M059J (cell line): ENCODE measurements around the gene MGA. TPM values are rescaled to one million over a fixed set of nuclear protein-coding genes. Genes with fewer than 3 reads are reported as not detected.

Experiments
- DNase-seq: peaks from one replicate; pipeline ENCODE4 v3.0.0-alpha.2; 2012; ENCODE audit warnings: low read depth
- total RNA-seq: library from RNA; depleted of rRNA; stranded (reverse); fragments of >200 nt; shearing (Covaris generic); gene quantifications from 2 replicates; pipeline ENCODE4 v1.2.3, GENCODE V29; 2014

The MGA gene
- total RNA-seq, 1 experiment from 2014 or later = 26.7 TPM

GRCh38 chr15:41658689-41659088, 1.5 kb upstream of the MGA start:
- DNase-seq = no peak

GRCh38 chr15:41659190-41659589, 1.0 kb upstream of the MGA start:
- DNase-seq = no peak

GRCh38 chr15:41659855-41660234, 360 bp upstream of the MGA start:
- no peak for DNase-seq

GRCh38 chr15:41661078-41661517, 893 bp downstream of the MGA start:
- DNase-seq = no peak

GRCh38 chr15:41661518-41662225, 1.5 kb downstream of the MGA start:
- DNase-seq = peak; percentile 89

- DNase-seq = peak; percentile 18
These were observed 6.2 kb downstream of the MGA start for GRCh38 chr15:41666353-41666920.

- no peak for DNase-seq
These were observed 9.5 kb downstream of the MGA start for GRCh38 chr15:41669701-41670100.

GRCh38 chr15:41671656-41672648, 11.7 kb downstream of the MGA start:
- peak; percentile 70 for DNase-seq

- DNase-seq = no peak
These were observed 15.1 kb downstream of the MGA start for GRCh38 chr15:41675337-41675736.

- no peak for DNase-seq
These were observed 18.5 kb downstream of the MGA start for GRCh38 chr15:41678742-41679141.

- DNase-seq = no peak
These were observed 23.8 kb downstream of the MGA start for GRCh38 chr15:41683955-41684354.

- DNase-seq = no peak
These were observed 28.5 kb downstream of the MGA start for GRCh38 chr15:41688671-41689070.

- no peak for DNase-seq
These were observed 28.9 kb downstream of the MGA start for GRCh38 chr15:41689083-41689482.

- DNase-seq = no peak
These were observed 29.6 kb downstream of the MGA start for GRCh38 chr15:41689834-41690233.

- no peak for DNase-seq
These were observed 30.4 kb downstream of the MGA start for GRCh38 chr15:41690636-41691035.

GRCh38 chr15:41691471-41691870, 31.3 kb downstream of the MGA start:
- DNase-seq = no peak

- no peak for DNase-seq
These were observed 31.8 kb downstream of the MGA start for GRCh38 chr15:41692049-41692448.

GRCh38 chr15:41693757-41694156, 33.6 kb downstream of the MGA start:
- DNase-seq = no peak

GRCh38 chr15:41695750-41696436, 35.7 kb downstream of the MGA start:
- peak; percentile 22 for DNase-seq

GRCh38 chr15:41698779-41699178, 38.6 kb downstream of the MGA start:
- peak; percentile 83 for DNase-seq

GRCh38 chr15:41703120-41703519, 42.9 kb downstream of the MGA start:
- no peak for DNase-seq

GRCh38 chr15:41713047-41713446, 52.8 kb downstream of the MGA start:
- DNase-seq = no peak
